Activated naive CD8-positive, alpha-beta T cell (primary cell): Measurements from ENCODE around the gene GBX1.
A peak's percentile ranks its signal among the peaks of the same experiment; 100 is the strongest.

Experiments
- H3K27ac Mint-ChIP-seq: one replicate; pipeline ENCODE4 v1.8.0; 2021; ENCODE audit warnings: mixed read lengths
- H3K27me3 Mint-ChIP-seq: one replicate; pipeline ENCODE4 v1.8.0; 2021; ENCODE audit warnings: mixed read lengths
- H3K36me3 Mint-ChIP-seq: one replicate; pipeline ENCODE4 v1.8.0; 2021; ENCODE audit warnings: mixed read lengths
- H3K4me1 Mint-ChIP-seq: one replicate; pipeline ENCODE4 v1.8.0; 2021; ENCODE audit warnings: low read depth, mixed read lengths
- H3K4me3 Mint-ChIP-seq: one replicate; pipeline ENCODE4 v1.8.0; 2021; ENCODE audit warnings: mild to moderate bottlenecking, mixed read lengths
- H3K9me3 Mint-ChIP-seq: one replicate; pipeline ENCODE4 v1.8.0; 2021; ENCODE audit warnings: low read depth, mixed read lengths

Gene GBX1

GRCh38 chr7:151114151-151115090, 53.1 kb downstream of the GBX1 start:
- Mint-ChIP-seq H3K9me3 (no peaks in the 10 kb centered on the region), H3K4me1 (peaks cover 10% of the 10 kb centered on the region), H3K27ac (no peak overlapping the region), H3K36me3 (no peaks in the 10 kb centered on the region), H3K27me3 (peaks cover 4% of the 10 kb centered on the region), H3K4me3 (peak overlapping the region; percentile 53)

- Mint-ChIP-seq H3K4me3 (peak overlapping the region; percentile 53), H3K4me1 (peaks cover 6% of the 10 kb centered on the region), H3K27me3 (peaks cover 4% of the 10 kb centered on the region), H3K9me3 (no peaks in the 10 kb centered on the region), H3K36me3 (no peaks in the 10 kb centered on the region), H3K27ac (no peak overlapping the region)
Measured at GRCh38 chr7:151113344-151114150, 53.9 kb downstream of the GBX1 start.

DNA sequence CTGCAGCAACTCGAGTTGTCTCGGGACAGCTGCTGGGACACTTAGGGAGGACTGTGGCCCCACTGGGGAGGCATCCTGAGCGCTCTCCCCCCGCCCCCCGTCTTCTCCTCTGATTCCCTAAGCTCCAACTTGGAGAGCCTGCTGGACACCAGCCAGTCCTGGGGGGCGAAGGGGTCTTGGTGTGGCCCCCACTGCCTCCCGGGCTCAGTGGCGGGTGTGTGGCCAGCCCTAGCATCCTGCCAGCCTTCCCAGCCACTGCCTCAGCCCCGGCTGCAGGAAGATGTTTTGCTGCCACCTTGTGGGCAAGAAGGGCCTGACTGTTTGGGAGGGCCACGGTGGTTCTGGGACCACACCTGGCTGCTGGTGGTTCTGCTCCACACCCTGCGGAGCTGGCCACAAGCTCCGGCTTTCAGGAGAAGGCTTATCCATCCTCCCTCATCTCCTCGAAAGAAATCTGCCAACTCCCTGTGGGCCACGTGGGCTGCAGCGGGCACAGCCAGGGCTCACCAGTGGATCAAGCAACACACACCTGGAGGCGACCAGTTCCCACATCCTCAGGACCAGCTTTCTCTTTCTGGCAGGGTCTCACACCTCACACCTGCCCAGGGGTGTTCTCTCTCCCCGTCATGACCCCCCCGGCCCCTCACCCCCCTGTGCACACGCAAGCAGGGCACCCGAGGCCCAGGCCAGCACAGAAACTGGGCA, 56.4 kb downstream of the GBX1 start:
- Mint-ChIP-seq H3K9me3 (no peaks in the 10 kb centered on the region), H3K27ac (no peak overlapping the region), H3K36me3 (no peaks in the 10 kb centered on the region), H3K4me1 (peaks cover 6% of the 10 kb centered on the region), H3K27me3 (peaks cover 4% of the 10 kb centered on the region), H3K4me3 (no peak overlapping the region)

GRCh38 chr7:151110236-151110940, 57.1 kb downstream of the GBX1 start:
- Mint-ChIP-seq H3K4me1 (peaks cover 4% of the 10 kb centered on the region), H3K4me3 (no peak overlapping the region), H3K36me3 (no peaks in the 10 kb centered on the region), H3K27ac (no peak overlapping the region), H3K9me3 (no peaks in the 10 kb centered on the region), H3K27me3 (peaks cover 4% of the 10 kb centered on the region)

DNA sequence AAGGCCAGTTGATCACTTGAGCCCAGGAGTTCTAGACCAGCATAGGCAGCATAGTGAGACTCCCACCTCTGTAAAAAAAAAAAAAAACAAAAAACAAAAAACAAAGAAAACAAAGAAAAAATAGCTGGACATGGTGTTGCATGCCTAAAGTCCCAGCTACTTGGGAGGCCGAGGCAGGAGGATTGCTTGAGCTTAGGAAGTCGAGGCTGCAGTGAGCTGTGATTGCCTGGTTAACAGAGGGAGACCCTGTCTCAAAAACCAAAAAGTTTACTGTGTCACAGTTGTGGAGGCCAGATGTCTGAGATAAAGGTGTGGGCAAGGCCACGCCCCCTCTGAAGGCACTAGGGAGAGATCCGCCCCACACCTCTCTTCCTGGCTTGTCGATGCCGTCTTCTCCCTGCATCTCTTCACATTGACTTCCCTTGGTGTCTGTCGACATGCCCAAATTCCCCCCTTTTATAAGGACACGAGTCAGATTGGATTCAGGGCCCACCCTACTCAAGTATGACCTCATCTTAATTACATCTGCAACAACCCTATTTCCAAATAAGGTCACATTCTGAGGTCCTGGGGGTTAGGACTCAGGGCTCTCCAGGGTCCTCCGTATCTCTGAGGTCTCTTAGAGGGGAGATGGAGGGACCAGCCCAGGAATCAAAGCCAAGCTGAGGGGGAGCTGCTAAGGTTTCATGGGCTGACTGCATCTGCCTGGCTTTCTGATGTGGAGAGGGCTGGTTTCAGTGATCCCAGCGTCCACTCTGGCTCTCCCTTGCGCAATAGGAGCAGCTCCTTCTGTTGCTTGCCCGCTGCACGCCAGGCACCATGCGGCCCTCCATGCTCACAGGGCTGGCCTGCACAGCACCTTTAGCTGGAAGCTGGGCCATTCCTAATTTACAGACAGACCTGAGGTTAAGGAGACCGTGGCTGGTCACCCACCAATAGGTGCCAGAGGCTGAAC, 58.1 kb downstream of the GBX1 start:
- H3K27ac Mint-ChIP-seq, result no peak overlapping the region
- no peaks in the 10 kb centered on the region for H3K36me3 Mint-ChIP-seq
- no peak overlapping the region for H3K4me3 Mint-ChIP-seq
- peaks cover 4% of the 10 kb centered on the region for H3K27me3 Mint-ChIP-seq
- no peaks in the 10 kb centered on the region for H3K9me3 Mint-ChIP-seq
- peaks cover 4% of the 10 kb centered on the region for H3K4me1 Mint-ChIP-seq

- H3K27ac Mint-ChIP-seq, result no peak overlapping the region
- H3K27me3 Mint-ChIP-seq, result peaks cover 2% of the 10 kb centered on the region
- peaks cover 4% of the 10 kb centered on the region for H3K4me1 Mint-ChIP-seq
- H3K4me3 Mint-ChIP-seq, result no peak overlapping the region
- no peaks in the 10 kb centered on the region for H3K36me3 Mint-ChIP-seq
- H3K9me3 Mint-ChIP-seq, result no peaks in the 10 kb centered on the region
Measured at GRCh38 chr7:151107882-151108281, 59.6 kb downstream of the GBX1 start.

DNA sequence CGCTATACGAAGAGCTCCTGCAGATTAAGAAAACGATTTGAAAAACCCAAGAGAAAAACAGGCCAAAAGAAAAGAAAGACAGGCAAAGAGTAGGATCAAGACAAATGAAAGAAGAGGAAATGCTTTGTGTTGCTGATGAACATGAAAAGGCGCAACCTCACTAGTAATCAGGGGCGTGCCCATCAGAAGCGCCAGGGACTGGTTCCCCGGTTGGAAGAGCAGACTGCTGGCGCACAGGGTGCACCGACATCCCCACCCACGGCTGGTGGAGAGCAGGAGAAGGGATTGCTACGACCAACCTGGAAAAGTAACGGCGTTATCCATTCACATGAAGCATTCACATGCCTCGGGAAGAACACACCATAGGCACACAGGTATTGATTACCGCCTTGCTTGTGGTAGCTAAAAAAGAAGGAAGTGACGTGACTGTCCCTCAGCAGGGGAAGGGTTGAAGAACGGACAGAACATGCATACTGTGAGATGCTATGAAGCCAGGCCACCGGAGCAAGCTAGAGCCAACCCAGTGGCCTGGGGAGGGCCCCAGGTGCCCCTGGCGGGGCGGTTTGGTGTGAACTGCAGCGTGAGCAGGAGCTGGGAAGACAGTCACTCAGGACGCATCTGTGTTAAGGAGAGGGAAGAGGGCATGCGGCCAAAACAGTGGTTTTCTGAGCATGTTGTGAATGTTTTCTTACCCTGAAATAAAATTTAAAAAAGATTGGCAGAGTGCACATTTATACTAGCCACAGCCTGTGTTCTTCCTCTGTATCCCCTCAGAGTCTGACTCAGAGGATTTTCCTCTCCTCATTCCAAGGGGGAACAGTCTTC, 62.9 kb downstream of the GBX1 start:
- no peak overlapping the region for H3K27ac Mint-ChIP-seq
- no peaks in the 10 kb centered on the region for H3K9me3 Mint-ChIP-seq
- H3K36me3 Mint-ChIP-seq, result no peaks in the 10 kb centered on the region

GRCh38 chr7:151103973-151104372, 63.5 kb downstream of the GBX1 start:
- Mint-ChIP-seq H3K27me3 (no peaks in the 10 kb centered on the region), H3K4me3 (no peak overlapping the region), H3K27ac (no peak overlapping the region), H3K4me1 (no peaks in the 10 kb centered on the region), H3K36me3 (no peaks in the 10 kb centered on the region), H3K9me3 (no peaks in the 10 kb centered on the region)

More for the DNA sequence above, 62.9 kb downstream of the GBX1 start:
- H3K27me3 Mint-ChIP-seq, result no peaks in the 10 kb centered on the region
- no peaks in the 10 kb centered on the region for H3K4me1 Mint-ChIP-seq
- H3K4me3 Mint-ChIP-seq, result no peak overlapping the region

DNA sequence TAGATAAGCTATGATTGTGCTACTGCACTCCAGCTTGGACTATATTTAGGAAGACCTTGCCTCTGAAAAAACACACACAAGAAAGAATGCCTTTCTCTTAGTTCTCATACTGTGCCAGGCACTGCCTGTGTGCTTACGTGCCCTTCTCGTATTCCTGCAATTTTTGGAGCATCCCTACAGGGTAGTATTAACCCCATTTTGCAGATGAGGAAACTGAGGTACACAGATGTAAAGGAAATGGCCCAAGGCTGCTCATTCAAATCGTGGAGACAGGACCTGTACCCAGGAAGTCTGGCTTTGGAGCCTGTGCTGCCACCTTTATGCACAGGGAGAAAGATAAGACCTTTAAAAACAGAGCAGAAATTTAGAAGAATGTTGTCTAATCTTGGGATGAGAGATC, 64.5 kb downstream of the GBX1 start:
- Mint-ChIP-seq H3K4me1 (no peaks in the 10 kb centered on the region), H3K36me3 (no peaks in the 10 kb centered on the region), H3K9me3 (no peaks in the 10 kb centered on the region), H3K4me3 (no peak overlapping the region), H3K27ac (no peak overlapping the region), H3K27me3 (no peaks in the 10 kb centered on the region)

DNA sequence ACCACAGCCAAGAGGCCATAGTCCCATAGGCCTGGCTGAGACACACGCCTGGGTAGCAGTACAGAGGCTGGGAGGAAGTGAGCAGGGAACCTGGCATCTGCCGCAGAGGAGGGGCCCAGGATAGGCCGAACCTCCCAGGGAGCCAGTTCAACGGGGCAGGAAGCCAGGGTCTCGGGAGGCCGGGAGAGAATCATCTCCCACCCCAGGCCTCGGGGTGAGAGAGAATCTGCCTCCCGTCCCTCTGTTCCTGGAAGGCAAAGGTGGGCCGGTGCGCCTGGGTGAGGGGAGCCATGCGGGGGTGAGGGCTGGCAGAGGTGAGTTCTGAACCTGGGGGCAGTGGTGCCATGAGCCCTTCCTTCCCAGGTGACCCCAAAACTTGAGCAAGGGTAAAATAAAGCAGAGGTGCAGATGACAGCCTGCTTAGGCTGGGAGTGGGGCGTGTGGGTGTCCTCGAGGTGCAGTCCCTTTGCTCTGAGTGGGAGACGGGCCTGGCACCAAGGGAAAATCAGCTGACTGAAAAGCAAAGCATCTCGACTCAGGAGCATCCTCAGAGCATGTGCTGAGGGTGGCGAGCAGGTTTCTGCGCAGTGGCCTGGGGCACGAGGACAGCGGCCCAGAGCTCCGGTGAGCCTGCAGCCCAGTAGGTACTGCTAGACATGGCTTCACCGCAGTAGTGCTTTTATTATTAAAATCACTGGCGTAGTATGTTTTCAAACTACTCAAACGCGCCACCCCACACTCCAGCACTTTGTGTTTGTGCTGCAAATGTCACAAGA, 65.7 kb downstream of the GBX1 start:
- Mint-ChIP-seq H3K36me3 (no peaks in the 10 kb centered on the region), H3K9me3 (no peaks in the 10 kb centered on the region), H3K4me3 (no peak overlapping the region), H3K4me1 (no peaks in the 10 kb centered on the region), H3K27me3 (no peaks in the 10 kb centered on the region), H3K27ac (no peak overlapping the region)

DNA sequence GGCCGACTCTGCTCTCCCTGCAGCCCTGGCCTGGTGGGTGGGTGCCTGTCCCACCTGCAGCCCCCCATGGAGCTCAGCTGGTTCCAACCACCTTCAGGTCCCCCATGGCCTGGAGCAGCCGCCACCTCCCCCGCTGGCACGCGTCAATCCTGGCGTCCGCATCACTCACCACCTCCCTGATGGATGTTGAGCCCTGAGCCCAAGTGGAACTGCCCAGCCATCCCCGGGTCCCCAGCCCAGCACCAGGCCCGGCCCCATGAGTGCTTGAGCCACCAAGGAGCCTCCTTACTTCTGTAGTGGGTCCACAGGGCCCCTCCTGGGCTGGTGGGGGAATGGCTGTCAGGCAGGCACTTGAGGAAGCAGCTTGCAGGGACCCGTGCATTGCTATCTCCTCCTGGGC, 66.6 kb downstream of the GBX1 start:
- Mint-ChIP-seq H3K9me3 (no peaks in the 10 kb centered on the region), H3K27ac (no peak overlapping the region), H3K27me3 (no peaks in the 10 kb centered on the region)

GRCh38 chr7:151099486-151100211, 67.8 kb downstream of the GBX1 start:
- no peak overlapping the region for H3K4me3 Mint-ChIP-seq
- H3K36me3 Mint-ChIP-seq, result no peaks in the 10 kb centered on the region
- H3K27me3 Mint-ChIP-seq, result no peaks in the 10 kb centered on the region
- H3K27ac Mint-ChIP-seq, result no peak overlapping the region
- no peaks in the 10 kb centered on the region for H3K4me1 Mint-ChIP-seq
- H3K9me3 Mint-ChIP-seq, result no peaks in the 10 kb centered on the region

More for the DNA sequence above, 66.6 kb downstream of the GBX1 start:
- Mint-ChIP-seq H3K4me1 (no peaks in the 10 kb centered on the region), H3K36me3 (no peaks in the 10 kb centered on the region), H3K4me3 (no peak overlapping the region)
